H1 (cell line): Measurements from ENCODE around the gene VPS13A. TPM values are rescaled to one million over a fixed set of nuclear protein-coding genes. Genes with fewer than 3 reads are reported as not detected.

Experiments used
- CTCF ChIA-PET: fragments of 300-600 bp; sonication (Branson Sonifier 250); formaldehyde crosslinking; loops from one replicate; lab custom pipeline; 2021; ENCODE audit not compliant: partially characterized antibody; lab: Charles Lee
- POLR2A ChIA-PET: fragments of 300-600 bp; sonication (Branson Sonifier 250); formaldehyde crosslinking; loops from one replicate; lab custom pipeline; 2021; ENCODE audit warnings: inconsistent platforms; ENCODE audit not compliant: partially characterized antibody; lab: Charles Lee
- DNase-seq, 2 experiments: peaks; one replicate each; pipeline versions ENCODE4 v3.0.0 to v3.0.0-alpha.2; 2010 to 2022; ENCODE audit warnings: low spot score in 2 of 2, low read depth in 1 of 2, mixed read lengths in 1 of 2
- FAIRE-seq: peaks from 2 replicates; lab custom pipeline; 2011; peaks lifted over from hg19 to GRCh38; lab: Jason Lieb, UNC
- H2AFZ ChIP-seq: 2 replicates; pipeline ENCODE4 v1.8.1; 2012; ENCODE audit warnings: low read length, inconsistent platforms
- H2AK5ac ChIP-seq: 2 replicates; pipeline ENCODE4 v1.6.1; 2013; ENCODE audit warnings: low read depth, low read length
- H2BK120ac ChIP-seq: replicated peaks from 2 replicates; pipeline ENCODE3; 2013; ENCODE audit warnings: low read depth, low read length, inconsistent platforms
- H2BK12ac ChIP-seq: 2 replicates; pipeline ENCODE4 v1.6.1; 2013; ENCODE audit warnings: low read depth, low read length
- H2BK15ac ChIP-seq: 2 replicates; pipeline ENCODE4 v1.6.1; 2013; ENCODE audit warnings: low read length
- H2BK20ac ChIP-seq: 2 replicates; pipeline ENCODE4 v1.6.1; 2013; ENCODE audit warnings: low read length
- H2BK5ac ChIP-seq: 2 replicates; pipeline ENCODE4 v1.6.1; 2013; ENCODE audit warnings: low read depth, low read length
- H3K14ac ChIP-seq: 2 replicates; pipeline ENCODE4 v1.6.1; 2013; ENCODE audit warnings: inconsistent platforms; ENCODE audit not compliant: insufficient read length
- H3K18ac ChIP-seq: 2 replicates; pipeline ENCODE4 v1.6.1; 2013; ENCODE audit warnings: low read length; ENCODE audit errors: extremely low read depth
- H3K23ac ChIP-seq: 2 replicates; pipeline ENCODE4 v1.6.1; 2013; ENCODE audit warnings: inconsistent platforms; ENCODE audit not compliant: insufficient read length
- H3K23me2 ChIP-seq: 2 replicates; pipeline ENCODE4 v1.6.1; 2013; ENCODE audit warnings: low read depth, low read length
- H3K27ac ChIP-seq: 2 replicates; pipeline ENCODE4 v1.6.1; 2011; ENCODE audit warnings: low read depth, low read length, inconsistent platforms
- H3K27me3 ChIP-seq, 4 experiments: replicated peaks in 1 of 4; 1 replicate in 1 of 4; 2 replicates in 3 of 4; pipeline versions ENCODE4 v1.6.1 to v1.8.1; 2011 to 2013; ENCODE audit warnings: low read length in 3 of 4, mild to moderate bottlenecking in 3 of 4, inconsistent platforms in 2 of 4, mixed read lengths in 2 of 4, moderate library complexity in 1 of 4; ENCODE audit not compliant: control insufficient read depth in 3 of 4, insufficient read depth in 3 of 4; ENCODE audit errors: extremely low read depth in 1 of 4
- H3K36me3 ChIP-seq, 4 experiments: 2 replicates each; pipeline versions ENCODE4 v1.6.1 to v1.8.1; 2011 to 2013; ENCODE audit warnings: mild to moderate bottlenecking in 4 of 4, low read length in 3 of 4, moderate library complexity in 2 of 4, control low read depth in 1 of 4, inconsistent platforms in 1 of 4; ENCODE audit not compliant: insufficient read depth in 4 of 4, control insufficient read depth in 2 of 4
- H3K4ac ChIP-seq: replicated peaks from 2 replicates; pipeline ENCODE3; 2013; ENCODE audit warnings: low read length, low read depth, mixed read lengths, inconsistent platforms; ENCODE audit not compliant: insufficient read length
- H3K4me1 ChIP-seq, 4 experiments: replicated peaks in 1 of 4; 1 replicate in 1 of 4; 2 replicates in 3 of 4; pipeline versions ENCODE4 v1.6.1 to v1.8.1; 2011 to 2013; ENCODE audit warnings: low read length in 3 of 4, inconsistent platforms in 2 of 4, mixed read lengths in 1 of 4; ENCODE audit not compliant: insufficient read depth in 4 of 4, control insufficient read depth in 3 of 4
- H3K4me2 ChIP-seq, 2 experiments: 2 replicates each; pipeline versions ENCODE4 v1.6.1 to v1.8.1; 2011 to 2013; ENCODE audit warnings: low read depth in 2 of 2, low read length in 2 of 2, control low read depth in 1 of 2, inconsistent platforms in 1 of 2, mild to moderate bottlenecking in 1 of 2; ENCODE audit not compliant: insufficient read depth in 1 of 2
- H3K4me3 ChIP-seq, 4 experiments: fragments of 200-600, 300-600 bp in 1 of 4; sonication (generic), shearing (Covaris generic), sonication (Bioruptor Twin) in 1 of 4; 2 replicates each; pipeline versions ENCODE4 v1.5.1 to v1.8.1; 2011 to 2016; ENCODE audit warnings: low read length in 4 of 4, low read depth in 3 of 4, control low read depth in 2 of 4, inconsistent platforms in 2 of 4, mild to moderate bottlenecking in 2 of 4, mixed read lengths in 1 of 4, moderate library complexity in 1 of 4; ENCODE audit not compliant: insufficient read depth in 2 of 4; ENCODE audit errors: extremely low read depth in 1 of 4
- H3K56ac ChIP-seq: replicated peaks from 2 replicates; pipeline ENCODE3; 2013; ENCODE audit warnings: low read depth, mild to moderate bottlenecking, mixed read lengths, low read length, inconsistent platforms; ENCODE audit not compliant: insufficient read length
- H3K79me1 ChIP-seq: 2 replicates; pipeline ENCODE4 v1.6.1; 2013; ENCODE audit warnings: low read depth, low read length, control low read depth
- H3K79me2 ChIP-seq, 2 experiments: 2 replicates each; pipeline versions ENCODE4 v1.6.1 to v1.8.1; 2012 to 2013; ENCODE audit warnings: low read length in 2 of 2, mild to moderate bottlenecking in 2 of 2, inconsistent platforms in 1 of 2; ENCODE audit not compliant: insufficient read depth in 2 of 2, control insufficient read depth in 1 of 2
- H3K9ac ChIP-seq, 4 experiments: replicated peaks in 1 of 4; 1 replicate in 1 of 4; 2 replicates in 3 of 4; pipeline versions ENCODE4 v1.6.1 to v1.8.1; 2011 to 2013; ENCODE audit warnings: low read depth in 3 of 4, low read length in 3 of 4, control low read depth in 2 of 4, mild to moderate bottlenecking in 2 of 4, moderate library complexity in 2 of 4, inconsistent platforms in 1 of 4; ENCODE audit errors: extremely low read depth in 1 of 4
- H3K9me3 ChIP-seq, 2 experiments: 2 replicates each; pipeline versions ENCODE4 v1.6.1 to v1.8.1; 2012 to 2013; ENCODE audit warnings: mild to moderate bottlenecking in 2 of 2, moderate library complexity in 2 of 2, control low read depth in 1 of 2, inconsistent platforms in 1 of 2, low read depth in 1 of 2, low read length in 1 of 2, mixed read lengths in 1 of 2; ENCODE audit not compliant: insufficient read depth in 2 of 2
- H4K20me1 ChIP-seq, 2 experiments: replicated peaks in 1 of 2; 2 replicates each; pipeline versions ENCODE3 to v1.8.1; 2011 to 2013; ENCODE audit warnings: inconsistent platforms in 2 of 2, low read length in 2 of 2, mild to moderate bottlenecking in 1 of 2; ENCODE audit not compliant: insufficient read depth in 2 of 2, control insufficient read depth in 1 of 2
- H4K5ac ChIP-seq: 2 replicates; pipeline ENCODE4 v1.6.1; 2013; ENCODE audit warnings: low read length, low read depth, mixed read lengths, inconsistent platforms; ENCODE audit not compliant: insufficient read length
- H4K8ac ChIP-seq: 2 replicates; pipeline ENCODE4 v1.8.0; 2013; ENCODE audit warnings: mild to moderate bottlenecking, moderate library complexity, low read length, inconsistent platforms; ENCODE audit not compliant: insufficient read depth; ENCODE audit errors: extremely low read depth
- H4K91ac ChIP-seq: replicated peaks from 2 replicates; pipeline ENCODE3; 2013; ENCODE audit warnings: low read length, mixed read lengths, inconsistent platforms; ENCODE audit not compliant: insufficient read length
- GABPA ChIP-seq: IDR thresholded peaks from 2 replicates; pipeline ENCODE4 v1.6.1; 2011; ENCODE audit warnings: mild to moderate bottlenecking, low read length, moderate library complexity, borderline replicate concordance; ENCODE audit not compliant: insufficient read depth
- HDAC6 ChIP-seq: IDR thresholded peaks from one replicate; pipeline ENCODE4 v1.7.1; 2012; ENCODE audit warnings: low read depth, mild to moderate bottlenecking, inconsistent platforms, low read length, moderate library complexity
- JUN ChIP-seq: IDR thresholded peaks from 2 replicates; pipeline ENCODE4 v1.6.1; 2011; ENCODE audit warnings: low read depth, mild to moderate bottlenecking, improper control_type of control experiment, low read length
- KDM5A ChIP-seq: fragments of 200-600 bp; IDR thresholded peaks from 2 replicates; pipeline ENCODE4 v1.7.1; 2012; ENCODE audit warnings: mild to moderate bottlenecking, low read length, inconsistent platforms, mixed read lengths
- POLR2A ChIP-seq, 2 experiments: IDR thresholded peaks; 1 replicate in 1 of 2; 2 replicates in 1 of 2; pipeline ENCODE4 v1.6.1; 2011; ENCODE audit warnings: low read depth in 2 of 2, low read length in 2 of 2, mild to moderate bottlenecking in 2 of 2; ENCODE audit errors: control extremely low read depth in 1 of 2
- POLR2AphosphoS5 ChIP-seq: IDR thresholded peaks from 2 replicates; pipeline ENCODE4 v1.6.1; 2011; ENCODE audit warnings: low read depth, low read length
- RAD21 ChIP-seq, 2 experiments: IDR thresholded peaks in 1 of 2; conservative IDR thresholded peaks in 1 of 2; 2 replicates each; pipeline ENCODE4 v1.6.1; 2011; ENCODE audit warnings: low read depth in 2 of 2, low read length in 2 of 2, improper control_type of control experiment in 1 of 2, inconsistent platforms in 1 of 2, mild to moderate bottlenecking in 1 of 2, moderate library complexity in 1 of 2
- RBBP5 ChIP-seq: IDR thresholded peaks from 2 replicates; pipeline ENCODE4 v1.7.1; 2012; ENCODE audit warnings: low read depth, mild to moderate bottlenecking, inconsistent platforms, low read length, moderate library complexity, borderline replicate concordance
- SAP30 ChIP-seq: fragments of 300-600 bp; sonication (generic); IDR thresholded peaks from 2 replicates; pipeline ENCODE4 v1.7.1; 2012; ENCODE audit warnings: low read length, moderate library complexity, mild to moderate bottlenecking, inconsistent platforms; ENCODE audit not compliant: insufficient read depth, insufficient replicate concordance
- SP1 ChIP-seq: IDR thresholded peaks from 2 replicates; pipeline ENCODE4 v1.6.1; 2011; ENCODE audit warnings: low read depth, low read length
- TAF7 ChIP-seq: optimal IDR thresholded peaks from 2 replicates; pipeline ENCODE3; 2011; ENCODE audit warnings: low read depth, mild to moderate bottlenecking, inconsistent platforms, low read length, moderate library complexity, borderline replicate concordance
- WGBS, 2 experiments: shearing (Covaris generic) in 1 of 2; methylation state at CpG; one replicate each; pipeline versions ENCODE4 v1.1.6 to v1.1.7; 2013 to 2015; ENCODE audit warnings: low lambda C conversion rate in 2 of 2, mixed read lengths in 2 of 2, inconsistent platforms in 1 of 2, low coverage in 1 of 2, missing lambda C conversion rate in 1 of 2; ENCODE audit not compliant: insufficient replicate concordance in 2 of 2, insufficient coverage in 1 of 2, insufficient read length in 1 of 2; ENCODE audit errors: extremely low coverage in 1 of 2, missing lambda C conversion rate in 1 of 2; 5-methylcytosine and 5-hydroxymethylcytosine counted together
- polyA plus RNA-seq, 7 experiments: library from polyadenylated mRNA; depleted of rRNA in 3 of 7; stranded (reverse) in 5 of 7; unstranded in 2 of 7; fragments of >200 nt in 5 of 7; fragments of 200-250 nt in 2 of 7; gene quantifications; 1 replicate in 5 of 7; 2 replicates in 1 of 7; 4 replicates in 1 of 7; pipeline versions ENCODE4 v1.2.1 to v1.2.3, GENCODE V29; 2011 to 2013; ENCODE audit warnings: missing spikeins in 2 of 7, mixed read lengths in 2 of 7
- total RNA-seq: library from RNA; stranded (reverse); fragmentation: NEBNext Ultra II Directional; extraction: Animal tissue kit (Norgen Biotek cat#: 25700); gene quantifications from 2 replicates; pipeline ENCODE4 v1.2.1, GENCODE V29; 2021
- TF ChIP-seq, protein P1 (sequence below): IDR thresholded peaks from 2 replicates; pipeline ENCODE4 v1.6.1; 2011; ENCODE audit warnings: low read depth, mild to moderate bottlenecking, low read length; ENCODE audit not compliant: insufficient read depth
- TF ChIP-seq, protein P2 (sequence below): IDR thresholded peaks from 2 replicates; pipeline ENCODE4 v1.6.1; 2011; ENCODE audit warnings: low read length, improper control_type of control experiment

VPS13A gene
- total and polyA plus RNA-seq, 2 of the 8 experiments (the other 6 are each of a cell fraction or from before 2014, with no cell fraction given), result 6.0 to 36.5 TPM

DNA sequence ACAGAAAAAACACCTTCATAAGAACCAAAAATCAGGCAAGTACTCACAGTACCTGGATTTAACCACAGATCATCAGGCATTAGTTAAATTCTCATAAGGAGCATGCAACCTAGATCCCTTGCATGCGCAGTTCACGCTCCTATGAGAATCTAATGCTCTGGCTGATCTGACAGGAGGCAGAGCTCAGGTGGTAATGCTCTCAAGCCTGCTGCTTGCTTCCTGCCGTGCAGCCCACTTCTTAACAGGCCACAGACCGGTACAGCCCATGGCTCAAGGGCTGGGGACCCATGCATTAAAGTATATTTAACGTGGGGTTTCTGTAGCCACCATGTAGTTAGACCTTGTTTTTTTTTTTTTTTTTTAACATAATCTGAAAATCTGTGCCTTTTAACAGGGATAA is 147.7 kb downstream of the VPS13A start:
- no peaks in the 10 kb centered on the region for H3K79me1 ChIP-seq
- no peak overlapping the region for H2AK5ac ChIP-seq
- H3K56ac ChIP-seq, result no peak overlapping the region
- H3K23me2 ChIP-seq, result no peaks in the 10 kb centered on the region
- H2BK20ac ChIP-seq, result no peak overlapping the region
- 92% methylated on average over 5 of the region's 5 CpGs; no CpG with 5 or more reads in 1 of the 2 experiments for WGBS, 2 experiments
- H2BK15ac ChIP-seq, result no peak overlapping the region
- no peaks in the 10 kb centered on the region for H3K27me3 ChIP-seq
- H2BK120ac ChIP-seq, result no peak overlapping the region
- FAIRE-seq (no peak), DNase-seq (no peak)
- H3K23ac ChIP-seq, result no peak overlapping the region
- H3K18ac ChIP-seq, result no peak overlapping the region
- no peaks in the 10 kb centered on the region for H3K9me3 ChIP-seq
- H3K36me3 ChIP-seq, result peaks cover 0 to 6% (median 0%) of the 10 kb centered on the region in 4 experiments; a peak in 1 of 8 replicates
- POLR2A ChIA-PET, result no interaction called here
- no peak overlapping the region for H3K4me3 ChIP-seq
- no peak overlapping the region for H3K4me2 ChIP-seq
- H2BK12ac ChIP-seq, result no peak overlapping the region
- H4K91ac ChIP-seq, result no peak overlapping the region
- CTCF ChIA-PET, result no interaction called here
- no peaks in the 10 kb centered on the region for H4K20me1 ChIP-seq
- no peak overlapping the region for H3K4ac ChIP-seq
- no peak overlapping the region for H4K5ac ChIP-seq
- no peak overlapping the region for H4K8ac ChIP-seq
- H3K9ac ChIP-seq, result no peak overlapping the region
- no peak overlapping the region for H3K14ac ChIP-seq
- H3K4me1 ChIP-seq, result peaks cover 0 to 3% (median 0%) of the 10 kb centered on the region in 4 experiments; a peak in 2 of 7 replicates
- no peak overlapping the region for H2AFZ ChIP-seq
- no peaks in the 10 kb centered on the region for H3K79me2 ChIP-seq
- no peak overlapping the region for H2BK5ac ChIP-seq
- H3K27ac ChIP-seq, result no peak overlapping the region
- TF ChIP-seq, protein P1, sequence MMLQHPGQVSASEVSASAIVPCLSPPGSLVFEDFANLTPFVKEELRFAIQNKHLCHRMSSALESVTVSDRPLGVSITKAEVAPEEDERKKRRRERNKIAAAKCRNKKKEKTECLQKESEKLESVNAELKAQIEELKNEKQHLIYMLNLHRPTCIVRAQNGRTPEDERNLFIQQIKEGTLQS, result no peak
- no peak for TF ChIP-seq GABPA
- no peak for TF ChIP-seq POLR2A (IDR thresholded peaks at IDR 0.05; ENCODE audit: control extremely low read depth in 1 of 2, low read depth in 2 of 2, low read length in 2 of 2)
- TF ChIP-seq RBBP5, result no peak
- TF ChIP-seq HDAC6, result no peak
- no peak for TF ChIP-seq RAD21 (IDR thresholded peaks at IDR 0.05 in 1 of 2, conservative IDR thresholded peaks at IDR 0.05 in 1 of 2; ENCODE audit: low read depth in 2 of 2, low read length in 2 of 2)
- no peak for TF ChIP-seq KDM5A
- TF ChIP-seq SAP30, result no peak
- no peak for TF ChIP-seq JUN
- TF ChIP-seq POLR2AphosphoS5, result no peak
- no peak for TF ChIP-seq SP1
- no peak for TF ChIP-seq TAF7
- TF ChIP-seq, protein P2, sequence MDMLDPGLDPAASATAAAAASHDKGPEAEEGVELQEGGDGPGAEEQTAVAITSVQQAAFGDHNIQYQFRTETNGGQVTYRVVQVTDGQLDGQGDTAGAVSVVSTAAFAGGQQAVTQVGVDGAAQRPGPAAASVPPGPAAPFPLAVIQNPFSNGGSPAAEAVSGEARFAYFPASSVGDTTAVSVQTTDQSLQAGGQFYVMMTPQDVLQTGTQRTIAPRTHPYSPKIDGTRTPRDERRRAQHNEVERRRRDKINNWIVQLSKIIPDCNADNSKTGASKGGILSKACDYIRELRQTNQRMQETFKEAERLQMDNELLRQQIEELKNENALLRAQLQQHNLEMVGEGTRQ, result no peak
